ENCODE results near the gene SNRPA. TPM values are rescaled to one million over a fixed set of nuclear protein-coding genes. Genes with fewer than 3 reads are reported as not detected.
"Not testable (repeated sequence)": the region's sequence is repeated elsewhere in the genome, so short reads cannot be mapped to it uniquely, and the experiment has no call there.

SNRPA gene
- total RNA-seq, 1 donor from 2014 or later, result 112 TPM

GRCh38 chr19:40724855-40725254, 26.1 kb upstream of the SNRPA start:
- H2AFZ ChIP-seq (replicated peaks), result no peak overlapping the region
- no peaks in the 10 kb centered on the region for H3F3A ChIP-seq (ENCODE audit: low read depth)
- H3K9me3 ChIP-seq (ENCODE audit: low read depth), result no peaks in the 10 kb centered on the region
- TF ChIP-seq EZH2 (IDR thresholded peaks at IDR 0.05), result no peak
- TF ChIP-seq EZH2phosphoT487 (IDR thresholded peaks at IDR 0.05), result no peak
- no peak for TF ChIP-seq CTCF (IDR thresholded peaks at IDR 0.05)
- H3K9ac ChIP-seq, result no peak overlapping the region
- H3K27ac ChIP-seq, result no peak overlapping the region
- no peak overlapping the region for H3K27ac Mint-ChIP-seq
- peaks cover 13% of the 10 kb centered on the region for H4K20me1 ChIP-seq (ENCODE audit: low read depth)
- no peaks in the 10 kb centered on the region for H3K36me3 ChIP-seq
- peaks cover 28% of the 10 kb centered on the region for H3K36me3 Mint-ChIP-seq
- no peak for DNase-seq (ENCODE audit: low spot score)
- H3K9me3 Mint-ChIP-seq, result no peaks in the 10 kb centered on the region
- no peaks in the 10 kb centered on the region for H3K4me1 ChIP-seq
- H3K27me3 Mint-ChIP-seq (ENCODE audit: insufficient read depth, low read depth), result peaks cover 4% of the 10 kb centered on the region
- H3K4me2 ChIP-seq, result no peak overlapping the region
- H3K27me3 ChIP-seq, result no peaks in the 10 kb centered on the region
- peaks cover 10% of the 10 kb centered on the region for H3K4me1 Mint-ChIP-seq
- no peak overlapping the region for H3K4me3 ChIP-seq
- H3K79me2 ChIP-seq (ENCODE audit: low read depth), result peaks cover 13% of the 10 kb centered on the region
- H3K4me3 Mint-ChIP-seq, result no peak overlapping the region

DNA sequence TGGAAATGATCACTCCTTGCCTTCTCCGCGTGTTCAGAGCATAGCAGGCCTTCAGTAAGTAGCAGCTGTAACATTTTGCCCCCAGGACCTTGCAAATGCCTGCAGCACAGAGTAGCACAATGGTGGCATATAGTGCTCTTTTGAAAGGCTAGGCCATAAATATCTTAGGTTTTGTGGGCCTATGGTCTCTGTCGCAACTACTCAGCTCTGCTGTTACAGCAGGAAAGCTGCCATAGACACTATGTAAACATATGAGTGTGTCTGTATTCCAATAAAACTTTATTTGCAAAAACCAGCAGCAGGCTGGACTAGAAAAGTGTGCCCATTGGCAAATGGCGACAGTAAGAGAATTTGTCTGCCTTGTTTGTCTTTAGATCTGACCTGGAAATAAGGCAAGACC, 24.7 kb upstream of the SNRPA start:
- DNase-seq (ENCODE audit: low spot score), result no peak

DNA sequence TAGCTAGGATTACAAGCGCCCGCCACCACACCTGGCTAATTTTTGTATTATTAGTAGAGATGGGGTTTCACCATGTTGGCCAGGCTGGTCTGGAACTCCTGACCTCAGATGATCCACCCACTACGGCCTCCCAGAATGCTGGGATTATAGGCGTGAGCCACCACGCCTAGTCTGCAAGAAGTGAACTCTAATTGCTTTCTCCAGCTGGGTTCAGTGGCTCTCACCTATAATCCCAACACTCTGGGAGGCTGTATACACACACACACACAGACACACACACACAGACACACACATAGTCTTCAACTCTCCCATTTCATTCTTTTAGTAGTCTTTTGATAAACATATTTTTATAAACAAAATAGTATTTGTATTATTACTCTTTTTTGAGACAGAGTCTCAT, 20.9 kb upstream of the SNRPA start:
- not testable (repeated sequence) for H3K4me1 ChIP-seq; H3K27me3 ChIP-seq; H2AFZ ChIP-seq (replicated peaks); H3K4me3 Mint-ChIP-seq; H3K36me3 ChIP-seq; H3K9me3 ChIP-seq (ENCODE audit: low read depth); DNase-seq (ENCODE audit: low spot score); H3K79me2 ChIP-seq (ENCODE audit: low read depth); H3K27me3 Mint-ChIP-seq (ENCODE audit: insufficient read depth, low read depth); H3K4me3 ChIP-seq; H3K27ac ChIP-seq; H3K4me2 ChIP-seq; H3K9ac ChIP-seq; H4K20me1 ChIP-seq (ENCODE audit: low read depth); H3F3A ChIP-seq (ENCODE audit: low read depth); H3K4me1 Mint-ChIP-seq; H3K9me3 Mint-ChIP-seq; H3K27ac Mint-ChIP-seq
- peaks cover 28% of the 10 kb centered on the region for H3K36me3 Mint-ChIP-seq

More for the DNA sequence above, 24.7 kb upstream of the SNRPA start:
- H3F3A ChIP-seq (ENCODE audit: low read depth), result no peaks in the 10 kb centered on the region
- TF ChIP-seq EZH2phosphoT487 (IDR thresholded peaks at IDR 0.05), result no peak
- TF ChIP-seq CTCF (IDR thresholded peaks at IDR 0.05), result no peak
- no peak for TF ChIP-seq EZH2 (IDR thresholded peaks at IDR 0.05)
- Mint-ChIP-seq H3K9me3 (no peaks in the 10 kb centered on the region), H3K4me3 (no peak overlapping the region), H3K36me3 (peaks cover 33% of the 10 kb centered on the region), H3K27me3 (ENCODE audit: insufficient read depth, low read depth) (peaks cover 4% of the 10 kb centered on the region), H3K4me1 (no peaks in the 10 kb centered on the region), H3K27ac (no peak overlapping the region)
- H3K4me1 ChIP-seq, result no peaks in the 10 kb centered on the region
- H4K20me1 ChIP-seq (ENCODE audit: low read depth), result no peaks in the 10 kb centered on the region
- H3K9me3 ChIP-seq (ENCODE audit: low read depth), result no peaks in the 10 kb centered on the region
- no peaks in the 10 kb centered on the region for H3K36me3 ChIP-seq
- no peak overlapping the region for H3K4me2 ChIP-seq
- H3K9ac ChIP-seq, result no peak overlapping the region
- no peak overlapping the region for H2AFZ ChIP-seq (replicated peaks)
- H3K27ac ChIP-seq, result no peak overlapping the region
- H3K27me3 ChIP-seq, result no peaks in the 10 kb centered on the region
- no peaks in the 10 kb centered on the region for H3K79me2 ChIP-seq (ENCODE audit: low read depth)
- no peak overlapping the region for H3K4me3 ChIP-seq

DNA sequence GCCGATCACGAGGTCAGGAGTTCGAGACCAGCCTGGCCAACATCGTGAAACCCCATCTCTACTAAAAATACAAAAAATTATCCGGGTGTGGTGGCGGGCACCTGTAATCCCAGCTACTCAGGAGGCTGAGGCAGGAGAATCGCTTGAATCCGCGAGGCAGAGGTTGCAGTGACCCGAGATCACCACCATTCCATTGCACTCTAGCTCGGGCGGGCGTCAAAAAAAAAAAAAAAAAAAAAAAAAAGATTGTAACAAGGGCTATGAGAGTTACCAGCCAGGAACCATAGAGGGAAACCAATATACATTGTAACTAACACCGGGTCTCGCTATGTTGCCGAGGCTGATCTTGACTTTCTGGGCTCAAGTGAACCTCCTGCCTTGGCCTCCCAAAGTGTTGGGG, 18.7 kb upstream of the SNRPA start:
- not testable (repeated sequence) for H3K4me1 ChIP-seq; H3K27ac ChIP-seq; H3K9me3 Mint-ChIP-seq; DNase-seq (ENCODE audit: low spot score); H3K27ac Mint-ChIP-seq; H4K20me1 ChIP-seq (ENCODE audit: low read depth); H2AFZ ChIP-seq (replicated peaks); H3K4me2 ChIP-seq; H3K9me3 ChIP-seq (ENCODE audit: low read depth); H3K36me3 ChIP-seq; H3F3A ChIP-seq (ENCODE audit: low read depth); H3K27me3 ChIP-seq; H3K9ac ChIP-seq; H3K4me3 ChIP-seq; H3K27me3 Mint-ChIP-seq (ENCODE audit: insufficient read depth, low read depth); H3K4me3 Mint-ChIP-seq; H3K4me1 Mint-ChIP-seq; H3K79me2 ChIP-seq (ENCODE audit: low read depth)
- H3K36me3 Mint-ChIP-seq, result peaks cover 27% of the 10 kb centered on the region
